ENCODE data around the gene DLGAP3.

The DLGAP3 gene

GRCh38 chr1:34844252-34844634 is 85.2 kb downstream of the DLGAP3 start:
- H3K27ac ChIP-seq, result no peak overlapping the region
- H3K4me3 ChIP-seq, result no peak overlapping the region
- H3K27me3 ChIP-seq, result no peaks in the 10 kb centered on the region
- no peaks in the 10 kb centered on the region for H3K9me3 ChIP-seq
- DNase-seq, result peak in 1 of 2 donors; percentile 42
- intact Hi-C loops (cut with DNase I; ENCODE audit: low total_unique reads), result no loop called here
- no peak for TF ChIP-seq CTCF (IDR thresholded peaks at IDR 0.05)
- H3K4me1 ChIP-seq, result peaks cover 6 to 71% (median 29%) of the 10 kb centered on the region in 4 donors
- H3K36me3 ChIP-seq, result no peaks in the 10 kb centered on the region

GRCh38 chr1:34843392-34844251 is 85.8 kb downstream of the DLGAP3 start:
- Histone ChIP-seq H3K27me3 (no peaks in the 10 kb centered on the region), H3K4me1 (peaks cover 6 to 68% (median 29%) of the 10 kb centered on the region in 4 donors), H3K9me3 (no peaks in the 10 kb centered on the region), H3K27ac (no peak overlapping the region), H3K36me3 (no peaks in the 10 kb centered on the region), H3K4me3 (no peak overlapping the region)
- peak in 1 of 2 donors; percentile 31 for DNase-seq
- TF ChIP-seq CTCF (IDR thresholded peaks at IDR 0.05), result no peak
- intact Hi-C loops (cut with DNase I; ENCODE audit: low total_unique reads), result no loop called here

GRCh38 chr1:34842952-34843371 is 86.5 kb downstream of the DLGAP3 start:
- Histone ChIP-seq H3K4me1 (peaks cover 6 to 69% (median 26%) of the 10 kb centered on the region in 4 donors), H3K27me3 (no peaks in the 10 kb centered on the region), H3K27ac (no peak overlapping the region), H3K36me3 (no peaks in the 10 kb centered on the region), H3K9me3 (no peaks in the 10 kb centered on the region), H3K4me3 (no peak overlapping the region)
- no peak for TF ChIP-seq CTCF (IDR thresholded peaks at IDR 0.05)
- DNase-seq, result peak in 1 of 2 donors; percentile 47
- intact Hi-C loops (cut with DNase I; ENCODE audit: low total_unique reads), result no loop called here

GRCh38 chr1:34842073-34842472 is 87.4 kb downstream of the DLGAP3 start:
- no peak for TF ChIP-seq CTCF (IDR thresholded peaks at IDR 0.05)
- no peaks in the 10 kb centered on the region for H3K27me3 ChIP-seq
- intact Hi-C loops (cut with DNase I; ENCODE audit: low total_unique reads), result no loop called here
- H3K4me1 ChIP-seq, result peaks cover 4 to 70% (median 27%) of the 10 kb centered on the region in 4 donors
- H3K9me3 ChIP-seq, result no peaks in the 10 kb centered on the region
- no peak overlapping the region for H3K27ac ChIP-seq
- H3K36me3 ChIP-seq, result no peaks in the 10 kb centered on the region
- DNase-seq, result no peak
- H3K4me3 ChIP-seq, result no peak overlapping the region

DNA sequence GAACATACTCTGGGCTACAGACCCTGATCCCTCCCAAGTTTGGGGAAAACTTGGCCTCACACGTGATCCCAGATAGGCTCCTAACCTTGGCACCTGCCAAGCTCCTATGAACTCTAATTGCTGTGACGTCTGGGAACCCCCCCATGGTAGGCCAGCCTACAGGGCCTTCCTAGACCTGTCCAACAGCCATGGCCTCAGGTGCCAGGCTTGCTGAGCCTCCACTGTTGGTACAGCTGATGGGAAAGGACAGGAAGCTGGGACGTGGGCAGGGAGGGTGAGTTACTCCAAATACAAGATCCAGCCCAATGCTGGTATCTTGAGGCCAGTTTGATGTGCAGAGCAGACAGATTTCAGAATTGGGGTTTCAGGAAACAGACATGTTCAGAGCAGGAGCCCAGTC is 89.0 kb downstream of the DLGAP3 start:
- Histone ChIP-seq H3K9me3 (no peaks in the 10 kb centered on the region), H3K27me3 (no peaks in the 10 kb centered on the region), H3K27ac (peak overlapping the region in 1 of 2 donors; percentile 15), H3K36me3 (no peaks in the 10 kb centered on the region), H3K4me1 (peaks cover 0 to 70% (median 31%) of the 10 kb centered on the region in 4 donors), H3K4me3 (no peak overlapping the region)
- no peak for TF ChIP-seq CTCF (IDR thresholded peaks at IDR 0.05)
- intact Hi-C loops (cut with DNase I; ENCODE audit: low total_unique reads), result no loop called here
- no peak for DNase-seq
